WTC11 (cell line): ENCODE measurements around the gene PTPRO. TPM values are rescaled to one million over a fixed set of nuclear protein-coding genes. Genes with fewer than 3 reads are reported as not detected.

Experiments used
- JAZF1 ChIP-seq: fragments of 250-450 bp; sonication (Bioruptor Pico); IDR thresholded peaks from 2 replicates; pipeline ENCODE4 v1.9.0; 2021; ENCODE audit warnings: moderate library complexity, mild to moderate bottlenecking, inconsistent platforms
- NFYB ChIP-seq: sonication (generic); formaldehyde crosslinking; conservative IDR thresholded peaks from 2 replicates; pipeline ENCODE4 v1.8.0; 2022; ENCODE audit warnings: low read depth, missing genetic modification reagents
- OVOL2 ChIP-seq: fragments of 250-450 bp; sonication (Bioruptor Pico); IDR thresholded peaks from 2 replicates; pipeline ENCODE4 v1.9.0; 2021; ENCODE audit warnings: mild to moderate bottlenecking, borderline replicate concordance
- SMAD3 ChIP-seq: sonication (generic); formaldehyde crosslinking; IDR thresholded peaks from 2 replicates; pipeline ENCODE4 v1.8.0; 2022; ENCODE audit warnings: missing genetic modification reagents, mild to moderate bottlenecking, borderline replicate concordance
- SP1 ChIP-seq: sonication (generic); formaldehyde crosslinking; conservative IDR thresholded peaks from 2 replicates; pipeline ENCODE4 v1.8.1; 2022; ENCODE audit warnings: missing genetic modification reagents
- ZNF121 ChIP-seq: sonication (generic); formaldehyde crosslinking; IDR thresholded peaks from 2 replicates; pipeline ENCODE4 v1.8.0; 2023; ENCODE audit warnings: missing genetic modification reagents
- ZNF138 ChIP-seq: sonication (generic); formaldehyde crosslinking; conservative IDR thresholded peaks from 2 replicates; pipeline ENCODE4 v1.8.1; 2022; ENCODE audit warnings: mild to moderate bottlenecking, moderate library complexity, missing genetic modification reagents
- ZNF263 ChIP-seq: sonication (generic); formaldehyde crosslinking; IDR thresholded peaks from 2 replicates; pipeline ENCODE4 v1.8.1; 2022; ENCODE audit warnings: low read depth, mild to moderate bottlenecking, moderate library complexity, missing genetic modification reagents
- total RNA-seq: library from RNA; stranded (reverse); gene quantifications from 3 replicates; pipeline ENCODE4 v1.2.3, GENCODE V29; 2021
- TF ChIP-seq, protein P1 (sequence below): sonication (generic); formaldehyde crosslinking; IDR thresholded peaks from 2 replicates; pipeline ENCODE4 v1.8.1; 2022; ENCODE audit warnings: low read depth, missing genetic modification reagents, borderline replicate concordance
- TF ChIP-seq, protein P2 (sequence below): sonication (generic); formaldehyde crosslinking; IDR thresholded peaks from 2 replicates; pipeline ENCODE4 v1.8.0; 2022; ENCODE audit warnings: mild to moderate bottlenecking, missing genetic modification reagents
- TF ChIP-seq, protein P3 (sequence below): sonication (generic); formaldehyde crosslinking; IDR thresholded peaks from 2 replicates; pipeline ENCODE4 v1.8.0; 2022; ENCODE audit warnings: mild to moderate bottlenecking, missing genetic modification reagents
- TF ChIP-seq, protein P4 (sequence below): sonication (generic); formaldehyde crosslinking; IDR thresholded peaks from 2 replicates; pipeline ENCODE4 v1.8.0; 2022; ENCODE audit warnings: mild to moderate bottlenecking, missing genetic modification reagents
- TF ChIP-seq, protein P5 (sequence below): sonication (generic); formaldehyde crosslinking; IDR thresholded peaks from 2 replicates; pipeline ENCODE4 v1.8.1; 2023; ENCODE audit warnings: mild to moderate bottlenecking, missing genetic modification reagents, moderate library complexity
- TF ChIP-seq, protein P6 (sequence below): sonication (generic); formaldehyde crosslinking; IDR thresholded peaks from 2 replicates; pipeline ENCODE4 v1.8.1; 2023; ENCODE audit warnings: mild to moderate bottlenecking, missing genetic modification reagents, borderline replicate concordance
- TF ChIP-seq, protein P7 (sequence below): fragments of 200-600 bp; IDR thresholded peaks from 2 replicates; pipeline ENCODE4 v1.8.0; 2022; ENCODE audit warnings: antibody characterized with exemption

The PTPRO gene
- total RNA-seq, 1 experiment from 2014 or later: 1.1 TPM

DNA sequence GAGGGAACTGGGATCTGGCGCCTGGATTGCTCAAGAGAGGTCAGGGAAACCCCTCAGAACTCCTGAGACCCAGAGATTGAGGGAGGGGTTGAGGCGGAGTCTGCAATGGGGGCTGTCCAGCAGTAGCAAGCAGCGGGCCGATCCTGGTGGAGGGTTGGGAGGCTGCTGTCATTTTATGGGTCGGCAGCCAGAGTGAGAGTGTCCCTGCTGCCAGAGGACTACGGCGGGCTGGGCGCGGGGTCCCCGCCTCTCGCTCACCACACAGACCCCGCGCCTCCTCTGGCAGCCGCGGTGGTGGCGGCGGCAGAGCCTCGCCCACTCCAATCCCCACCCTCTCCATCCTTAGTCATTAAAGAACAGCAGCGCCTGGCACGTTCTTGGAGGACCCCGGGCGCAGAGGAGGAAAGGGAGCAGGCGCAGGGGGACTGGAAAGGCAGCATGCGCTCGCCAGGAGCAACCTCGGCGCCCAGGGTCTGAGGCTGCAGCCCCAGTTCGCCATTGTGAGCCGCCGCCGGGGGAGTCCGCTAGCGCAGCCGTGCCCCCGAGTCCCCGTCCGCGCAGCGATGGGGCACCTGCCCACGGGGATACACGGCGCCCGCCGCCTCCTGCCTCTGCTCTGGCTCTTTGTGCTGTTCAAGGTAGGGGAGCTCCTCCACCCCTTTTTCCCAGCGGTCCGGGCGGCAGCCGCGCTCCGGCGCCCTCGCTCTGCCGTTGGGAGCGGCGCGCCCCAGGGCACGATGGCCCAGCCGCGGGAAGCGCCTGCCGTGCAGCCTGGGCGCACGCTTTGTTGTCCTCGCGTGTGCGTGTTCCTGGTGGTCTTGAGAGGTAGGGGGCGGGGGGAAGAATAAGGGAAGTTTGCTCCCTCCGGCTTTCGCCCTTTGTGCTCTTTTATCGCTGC lies at the start of gene PTPRO (continued):
- TF ChIP-seq, protein P1, sequence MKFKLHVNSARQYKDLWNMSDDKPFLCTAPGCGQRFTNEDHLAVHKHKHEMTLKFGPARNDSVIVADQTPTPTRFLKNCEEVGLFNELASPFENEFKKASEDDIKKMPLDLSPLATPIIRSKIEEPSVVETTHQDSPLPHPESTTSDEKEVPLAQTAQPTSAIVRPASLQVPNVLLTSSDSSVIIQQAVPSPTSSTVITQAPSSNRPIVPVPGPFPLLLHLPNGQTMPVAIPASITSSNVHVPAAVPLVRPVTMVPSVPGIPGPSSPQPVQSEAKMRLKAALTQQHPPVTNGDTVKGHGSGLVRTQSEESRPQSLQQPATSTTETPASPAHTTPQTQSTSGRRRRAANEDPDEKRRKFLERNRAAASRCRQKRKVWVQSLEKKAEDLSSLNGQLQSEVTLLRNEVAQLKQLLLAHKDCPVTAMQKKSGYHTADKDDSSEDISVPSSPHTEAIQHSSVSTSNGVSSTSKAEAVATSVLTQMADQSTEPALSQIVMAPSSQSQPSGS (CRISPR knock-in tag): 0 out of 2 replicates have a peak, but pooled peaks have one; percentile 12
- TF ChIP-seq, protein P2, sequence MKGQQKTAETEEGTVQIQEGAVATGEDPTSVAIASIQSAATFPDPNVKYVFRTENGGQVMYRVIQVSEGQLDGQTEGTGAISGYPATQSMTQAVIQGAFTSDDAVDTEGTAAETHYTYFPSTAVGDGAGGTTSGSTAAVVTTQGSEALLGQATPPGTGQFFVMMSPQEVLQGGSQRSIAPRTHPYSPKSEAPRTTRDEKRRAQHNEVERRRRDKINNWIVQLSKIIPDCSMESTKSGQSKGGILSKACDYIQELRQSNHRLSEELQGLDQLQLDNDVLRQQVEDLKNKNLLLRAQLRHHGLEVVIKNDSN (CRISPR knock-in tag): no peak
- TF ChIP-seq SP1 (CRISPR knock-in tag): no peak
- no peak for TF ChIP-seq OVOL2 (CRISPR knock-in tag)
- TF ChIP-seq, protein P3, sequence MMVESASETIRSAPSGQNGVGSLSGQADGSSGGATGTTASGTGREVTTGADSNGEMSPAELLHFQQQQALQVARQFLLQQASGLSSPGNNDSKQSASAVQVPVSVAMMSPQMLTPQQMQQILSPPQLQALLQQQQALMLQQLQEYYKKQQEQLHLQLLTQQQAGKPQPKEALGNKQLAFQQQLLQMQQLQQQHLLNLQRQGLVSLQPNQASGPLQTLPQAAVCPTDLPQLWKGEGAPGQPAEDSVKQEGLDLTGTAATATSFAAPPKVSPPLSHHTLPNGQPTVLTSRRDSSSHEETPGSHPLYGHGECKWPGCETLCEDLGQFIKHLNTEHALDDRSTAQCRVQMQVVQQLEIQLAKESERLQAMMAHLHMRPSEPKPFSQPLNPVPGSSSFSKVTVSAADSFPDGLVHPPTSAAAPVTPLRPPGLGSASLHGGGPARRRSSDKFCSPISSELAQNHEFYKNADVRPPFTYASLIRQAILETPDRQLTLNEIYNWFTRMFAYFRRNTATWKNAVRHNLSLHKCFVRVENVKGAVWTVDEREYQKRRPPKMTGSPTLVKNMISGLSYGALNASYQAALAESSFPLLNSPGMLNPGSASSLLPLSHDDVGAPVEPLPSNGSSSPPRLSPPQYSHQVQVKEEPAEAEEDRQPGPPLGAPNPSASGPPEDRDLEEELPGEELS: peak; percentile 81
- TF ChIP-seq, protein P4, sequence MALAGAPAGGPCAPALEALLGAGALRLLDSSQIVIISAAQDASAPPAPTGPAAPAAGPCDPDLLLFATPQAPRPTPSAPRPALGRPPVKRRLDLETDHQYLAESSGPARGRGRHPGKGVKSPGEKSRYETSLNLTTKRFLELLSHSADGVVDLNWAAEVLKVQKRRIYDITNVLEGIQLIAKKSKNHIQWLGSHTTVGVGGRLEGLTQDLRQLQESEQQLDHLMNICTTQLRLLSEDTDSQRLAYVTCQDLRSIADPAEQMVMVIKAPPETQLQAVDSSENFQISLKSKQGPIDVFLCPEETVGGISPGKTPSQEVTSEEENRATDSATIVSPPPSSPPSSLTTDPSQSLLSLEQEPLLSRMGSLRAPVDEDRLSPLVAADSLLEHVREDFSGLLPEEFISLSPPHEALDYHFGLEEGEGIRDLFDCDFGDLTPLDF (CRISPR knock-in tag): 0 out of 2 replicates have a peak, but pooled peaks have one; percentile 26
- TF ChIP-seq JAZF1 (CRISPR knock-in tag): no peak
- TF ChIP-seq, protein P5, sequence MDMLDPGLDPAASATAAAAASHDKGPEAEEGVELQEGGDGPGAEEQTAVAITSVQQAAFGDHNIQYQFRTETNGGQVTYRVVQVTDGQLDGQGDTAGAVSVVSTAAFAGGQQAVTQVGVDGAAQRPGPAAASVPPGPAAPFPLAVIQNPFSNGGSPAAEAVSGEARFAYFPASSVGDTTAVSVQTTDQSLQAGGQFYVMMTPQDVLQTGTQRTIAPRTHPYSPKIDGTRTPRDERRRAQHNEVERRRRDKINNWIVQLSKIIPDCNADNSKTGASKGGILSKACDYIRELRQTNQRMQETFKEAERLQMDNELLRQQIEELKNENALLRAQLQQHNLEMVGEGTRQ (CRISPR knock-in tag): no peak
- TF ChIP-seq NFYB (CRISPR knock-in tag): no peak; the same call in 1 of the 2 replicates
- TF ChIP-seq SMAD3: no peak
- TF ChIP-seq, protein P6, sequence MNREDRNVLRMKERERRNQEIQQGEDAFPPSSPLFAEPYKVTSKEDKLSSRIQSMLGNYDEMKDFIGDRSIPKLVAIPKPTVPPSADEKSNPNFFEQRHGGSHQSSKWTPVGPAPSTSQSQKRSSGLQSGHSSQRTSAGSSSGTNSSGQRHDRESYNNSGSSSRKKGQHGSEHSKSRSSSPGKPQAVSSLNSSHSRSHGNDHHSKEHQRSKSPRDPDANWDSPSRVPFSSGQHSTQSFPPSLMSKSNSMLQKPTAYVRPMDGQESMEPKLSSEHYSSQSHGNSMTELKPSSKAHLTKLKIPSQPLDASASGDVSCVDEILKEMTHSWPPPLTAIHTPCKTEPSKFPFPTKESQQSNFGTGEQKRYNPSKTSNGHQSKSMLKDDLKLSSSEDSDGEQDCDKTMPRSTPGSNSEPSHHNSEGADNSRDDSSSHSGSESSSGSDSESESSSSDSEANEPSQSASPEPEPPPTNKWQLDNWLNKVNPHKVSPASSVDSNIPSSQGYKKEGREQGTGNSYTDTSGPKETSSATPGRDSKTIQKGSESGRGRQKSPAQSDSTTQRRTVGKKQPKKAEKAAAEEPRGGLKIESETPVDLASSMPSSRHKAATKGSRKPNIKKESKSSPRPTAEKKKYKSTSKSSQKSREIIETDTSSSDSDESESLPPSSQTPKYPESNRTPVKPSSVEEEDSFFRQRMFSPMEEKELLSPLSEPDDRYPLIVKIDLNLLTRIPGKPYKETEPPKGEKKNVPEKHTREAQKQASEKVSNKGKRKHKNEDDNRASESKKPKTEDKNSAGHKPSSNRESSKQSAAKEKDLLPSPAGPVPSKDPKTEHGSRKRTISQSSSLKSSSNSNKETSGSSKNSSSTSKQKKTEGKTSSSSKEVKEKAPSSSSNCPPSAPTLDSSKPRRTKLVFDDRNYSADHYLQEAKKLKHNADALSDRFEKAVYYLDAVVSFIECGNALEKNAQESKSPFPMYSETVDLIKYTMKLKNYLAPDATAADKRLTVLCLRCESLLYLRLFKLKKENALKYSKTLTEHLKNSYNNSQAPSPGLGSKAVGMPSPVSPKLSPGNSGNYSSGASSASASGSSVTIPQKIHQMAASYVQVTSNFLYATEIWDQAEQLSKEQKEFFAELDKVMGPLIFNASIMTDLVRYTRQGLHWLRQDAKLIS (CRISPR knock-in tag): no peak
- no peak for TF ChIP-seq ZNF121 (CRISPR knock-in tag)
- TF ChIP-seq ZNF263: no peak
- TF ChIP-seq, protein P7, sequence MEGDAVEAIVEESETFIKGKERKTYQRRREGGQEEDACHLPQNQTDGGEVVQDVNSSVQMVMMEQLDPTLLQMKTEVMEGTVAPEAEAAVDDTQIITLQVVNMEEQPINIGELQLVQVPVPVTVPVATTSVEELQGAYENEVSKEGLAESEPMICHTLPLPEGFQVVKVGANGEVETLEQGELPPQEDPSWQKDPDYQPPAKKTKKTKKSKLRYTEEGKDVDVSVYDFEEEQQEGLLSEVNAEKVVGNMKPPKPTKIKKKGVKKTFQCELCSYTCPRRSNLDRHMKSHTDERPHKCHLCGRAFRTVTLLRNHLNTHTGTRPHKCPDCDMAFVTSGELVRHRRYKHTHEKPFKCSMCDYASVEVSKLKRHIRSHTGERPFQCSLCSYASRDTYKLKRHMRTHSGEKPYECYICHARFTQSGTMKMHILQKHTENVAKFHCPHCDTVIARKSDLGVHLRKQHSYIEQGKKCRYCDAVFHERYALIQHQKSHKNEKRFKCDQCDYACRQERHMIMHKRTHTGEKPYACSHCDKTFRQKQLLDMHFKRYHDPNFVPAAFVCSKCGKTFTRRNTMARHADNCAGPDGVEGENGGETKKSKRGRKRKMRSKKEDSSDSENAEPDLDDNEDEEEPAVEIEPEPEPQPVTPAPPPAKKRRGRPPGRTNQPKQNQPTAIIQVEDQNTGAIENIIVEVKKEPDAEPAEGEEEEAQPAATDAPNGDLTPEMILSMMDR: no peak
- peak; percentile 28; the same call in 1 of the 2 replicates for TF ChIP-seq ZNF138 (CRISPR knock-in tag)
